ENCODE data around the gene PTPRN2. TPM values are rescaled to one million over a fixed set of nuclear protein-coding genes. Genes with fewer than 3 reads are reported as not detected.

PTPRN2 gene
- total and polyA plus RNA-seq, 2 donors (not counting 1 experiment from before 2014, with no cell fraction given): 0.54 to 1.2 TPM

- TF ChIP-seq CTCF (conservative IDR thresholded peaks at IDR 0.05 in 1 of 2, IDR thresholded peaks at IDR 0.05 in 1 of 2; ENCODE audit: low read depth in 1 of 2, low read length in 2 of 2) (no peak), EZH2 (IDR thresholded peaks at IDR 0.05; ENCODE audit: low read length, missing control alignments) (no peak)
- Histone ChIP-seq H3K9ac (ENCODE audit: insufficient read depth, low read length) (no peak overlapping the region), H3K9me3 (ENCODE audit: control insufficient read depth, insufficient read depth, low read depth, low read length) (no peaks in the 10 kb centered on the region), H3K4me2 (ENCODE audit: extremely low read depth, insufficient read depth, low read length) (no peak overlapping the region), H3K36me3 (ENCODE audit: control insufficient read depth, insufficient read depth, low read length) (no peaks in the 10 kb centered on the region), H2AFZ (ENCODE audit: low read length) (no peak overlapping the region), H3K4me1 (ENCODE audit: control insufficient read depth, extremely low read depth, insufficient read depth, low read length) (no peaks in the 10 kb centered on the region), H3K79me2 (ENCODE audit: control insufficient read depth, insufficient read depth, low read length) (no peaks in the 10 kb centered on the region), H3K27me3 (ENCODE audit: control insufficient read depth, insufficient read depth, low read length) (no peaks in the 10 kb centered on the region), H3K27ac (ENCODE audit: insufficient read depth, low read length) (no peak overlapping the region), H3K4me3 (replicated peaks in 1 of 4; ENCODE audit: control extremely low read depth in 1 of 4, insufficient read depth in 1 of 4, low read depth in 3 of 4, low read length in 4 of 4) (no peak overlapping the region), H4K20me1 (ENCODE audit: control insufficient read depth, extremely low read depth, insufficient read depth, low read length) (no peaks in the 10 kb centered on the region)
- no peak for DNase-seq (ENCODE audit: low read depth in 2 of 2)
Observed at GRCh38 chr7:158397885-158398284, 189.7 kb downstream of the PTPRN2 start.

GRCh38 chr7:158396982-158397862 is 190.4 kb downstream of the PTPRN2 start:
- TF ChIP-seq CTCF (conservative IDR thresholded peaks at IDR 0.05 in 1 of 2, IDR thresholded peaks at IDR 0.05 in 1 of 2; ENCODE audit: low read depth in 1 of 2, low read length in 2 of 2) (no peak), EZH2 (IDR thresholded peaks at IDR 0.05; ENCODE audit: low read length, missing control alignments) (no peak)
- DNase-seq (ENCODE audit: low read depth in 2 of 2): no peak
- Histone ChIP-seq H3K4me2 (ENCODE audit: extremely low read depth, insufficient read depth, low read length) (no peak overlapping the region), H3K9ac (ENCODE audit: insufficient read depth, low read length) (no peak overlapping the region), H3K4me1 (ENCODE audit: control insufficient read depth, extremely low read depth, insufficient read depth, low read length) (no peaks in the 10 kb centered on the region), H3K27me3 (ENCODE audit: control insufficient read depth, insufficient read depth, low read length) (no peaks in the 10 kb centered on the region), H4K20me1 (ENCODE audit: control insufficient read depth, extremely low read depth, insufficient read depth, low read length) (no peaks in the 10 kb centered on the region), H2AFZ (ENCODE audit: low read length) (no peak overlapping the region), H3K4me3 (replicated peaks in 1 of 4; ENCODE audit: control extremely low read depth in 1 of 4, insufficient read depth in 1 of 4, low read depth in 3 of 4, low read length in 4 of 4) (no peak overlapping the region), H3K27ac (ENCODE audit: insufficient read depth, low read length) (no peak overlapping the region), H3K36me3 (ENCODE audit: control insufficient read depth, insufficient read depth, low read length) (no peaks in the 10 kb centered on the region), H3K79me2 (ENCODE audit: control insufficient read depth, insufficient read depth, low read length) (no peaks in the 10 kb centered on the region), H3K9me3 (ENCODE audit: control insufficient read depth, insufficient read depth, low read depth, low read length) (no peaks in the 10 kb centered on the region)

GRCh38 chr7:158396301-158396905 is 191.2 kb downstream of the PTPRN2 start:
- Histone ChIP-seq H3K4me2 (ENCODE audit: extremely low read depth, insufficient read depth, low read length) (no peak overlapping the region), H3K4me1 (ENCODE audit: control insufficient read depth, extremely low read depth, insufficient read depth, low read length) (no peaks in the 10 kb centered on the region), H3K27me3 (ENCODE audit: control insufficient read depth, insufficient read depth, low read length) (no peaks in the 10 kb centered on the region), H4K20me1 (ENCODE audit: control insufficient read depth, extremely low read depth, insufficient read depth, low read length) (no peaks in the 10 kb centered on the region), H3K36me3 (ENCODE audit: control insufficient read depth, insufficient read depth, low read length) (no peaks in the 10 kb centered on the region), H3K79me2 (ENCODE audit: control insufficient read depth, insufficient read depth, low read length) (no peaks in the 10 kb centered on the region), H3K27ac (ENCODE audit: insufficient read depth, low read length) (no peak overlapping the region), H2AFZ (ENCODE audit: low read length) (no peak overlapping the region), H3K9ac (ENCODE audit: insufficient read depth, low read length) (no peak overlapping the region), H3K4me3 (replicated peaks in 1 of 4; ENCODE audit: control extremely low read depth in 1 of 4, insufficient read depth in 1 of 4, low read depth in 3 of 4, low read length in 4 of 4) (no peak overlapping the region), H3K9me3 (ENCODE audit: control insufficient read depth, insufficient read depth, low read depth, low read length) (no peaks in the 10 kb centered on the region)
- no peak for DNase-seq (ENCODE audit: low read depth in 2 of 2)
- TF ChIP-seq EZH2 (IDR thresholded peaks at IDR 0.05; ENCODE audit: low read length, missing control alignments) (no peak), CTCF (conservative IDR thresholded peaks at IDR 0.05 in 1 of 2, IDR thresholded peaks at IDR 0.05 in 1 of 2; ENCODE audit: low read depth in 1 of 2, low read length in 2 of 2) (no peak)

Measured in fibroblast of lung (primary cell).